Measurements from ENCODE around the gene FLRT3. TPM values are rescaled to one million over a fixed set of nuclear protein-coding genes. Genes with fewer than 3 reads are reported as not detected.

FLRT3 gene
- 6.5 TPM for polyA plus RNA-seq (2012; ENCODE audit: insufficient read depth, insufficient read length, low read depth)

GRCh38 chr20:14337400-14338171 lies at the start of gene FLRT3:
FLRT3 (minus strand) TSS chr20:14337612; CDS start chr20:14327506, 10,106 bp downstream.
- Histone ChIP-seq H3K36me3 (no peaks in the 10 kb centered on the region), H3K9me3 (no peaks in the 10 kb centered on the region), H3K4me1 (peaks cover 4% of the 10 kb centered on the region), H3K27me3 (no peaks in the 10 kb centered on the region), H3K4me3 (ENCODE audit: low read depth, low read length) (peak within 1 kb of the TSS; percentile 70)
- TF ChIP-seq CTCF (IDR thresholded peaks at IDR 0.05; ENCODE audit: low read depth, low read length): peak; percentile 91
- DNase-seq: peak; percentile 88

GRCh38 chr20:14386726-14387125 lies 49.3 kb upstream of the FLRT3 start:
- TF ChIP-seq CTCF (IDR thresholded peaks at IDR 0.05; ENCODE audit: low read depth, low read length): no peak
- no peaks in the 10 kb centered on the region for H3K9me3 ChIP-seq

GRCh38 chr20:14385176-14385740 lies 47.8 kb upstream of the FLRT3 start:
- Histone ChIP-seq H3K36me3 (no peaks in the 10 kb centered on the region), H3K4me3 (ENCODE audit: low read depth, low read length) (no peak overlapping the region), H3K27me3 (no peaks in the 10 kb centered on the region), H3K9me3 (no peaks in the 10 kb centered on the region), H3K4me1 (no peaks in the 10 kb centered on the region)
- DNase-seq: no peak
- TF ChIP-seq CTCF (IDR thresholded peaks at IDR 0.05; ENCODE audit: low read depth, low read length): no peak

More at GRCh38 chr20:14386726-14387125, 49.3 kb upstream of the FLRT3 start:
- no peak overlapping the region for H3K4me3 ChIP-seq (ENCODE audit: low read depth, low read length)
- no peaks in the 10 kb centered on the region for H3K36me3 ChIP-seq
- DNase-seq: no peak
- H3K27me3 ChIP-seq: no peaks in the 10 kb centered on the region
- no peaks in the 10 kb centered on the region for H3K4me1 ChIP-seq

- H3K4me1 ChIP-seq: no peaks in the 10 kb centered on the region
- H3K27me3 ChIP-seq: no peaks in the 10 kb centered on the region
- no peaks in the 10 kb centered on the region for H3K9me3 ChIP-seq
- TF ChIP-seq CTCF (IDR thresholded peaks at IDR 0.05; ENCODE audit: low read depth, low read length): no peak
- no peak for DNase-seq
- no peaks in the 10 kb centered on the region for H3K36me3 ChIP-seq
- no peak overlapping the region for H3K4me3 ChIP-seq (ENCODE audit: low read depth, low read length)
These were observed 47.2 kb upstream of the FLRT3 start for GRCh38 chr20:14384416-14385175.

GRCh38 chr20:14383335-14383734 lies 45.9 kb upstream of the FLRT3 start:
- H3K4me1 ChIP-seq: no peaks in the 10 kb centered on the region
- no peaks in the 10 kb centered on the region for H3K9me3 ChIP-seq
- H3K27me3 ChIP-seq: no peaks in the 10 kb centered on the region
- H3K36me3 ChIP-seq: no peaks in the 10 kb centered on the region
- no peak for TF ChIP-seq CTCF (IDR thresholded peaks at IDR 0.05; ENCODE audit: low read depth, low read length)
- no peak overlapping the region for H3K4me3 ChIP-seq (ENCODE audit: low read depth, low read length)
- no peak for DNase-seq
